Left lobe of liver (tissue), 2 donors: ENCODE measurements around the gene GPR143. TPM values are rescaled to one million over a fixed set of nuclear protein-coding genes. Genes with fewer than 3 reads are reported as not detected.

Source experiments
- ATAC-seq: fragments of 200-7000 bp; cut with Tn5 transposase; one replicate; pipeline ENCODE4 v1.9.1; 2020; ENCODE audit warnings: mild to moderate bottlenecking, moderate library complexity
- DNase-seq: peaks from one replicate; pipeline ENCODE4 v3.0.0-alpha.2; 2020; ENCODE audit warnings: low spot score
- total RNA-seq: library from RNA; stranded (reverse); gene quantifications from one replicate; pipeline ENCODE4 v1.2.1, GENCODE V29; 2021
- donor health status: DM: no; HTN: no; CAD: no; lungs with moderate emphysema.
- donor health status: DM: no; HTN: yes; CAD: no.

GPR143 gene
- total RNA-seq, 1 donor from 2014 or later = 0.78 TPM

DNA sequence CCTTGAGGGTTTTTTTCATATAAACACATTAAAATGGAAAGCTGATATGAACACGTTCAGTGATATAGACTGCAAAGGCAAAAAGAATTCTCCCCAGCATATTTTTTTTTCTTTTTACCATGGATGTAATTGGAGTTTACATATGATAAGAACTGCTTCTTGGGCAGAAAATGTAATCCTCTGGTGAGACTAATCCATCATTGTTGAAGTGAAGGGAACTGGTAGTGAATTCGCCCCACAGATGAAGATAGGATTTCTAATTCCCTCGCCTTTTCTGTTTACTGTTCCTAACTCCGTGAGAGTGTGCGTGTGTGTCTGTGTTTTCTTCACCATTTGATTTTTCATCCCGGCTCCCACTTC is 88.9 kb downstream of the GPR143 start:
- no peak for DNase-seq
- no peak for ATAC-seq

DNA sequence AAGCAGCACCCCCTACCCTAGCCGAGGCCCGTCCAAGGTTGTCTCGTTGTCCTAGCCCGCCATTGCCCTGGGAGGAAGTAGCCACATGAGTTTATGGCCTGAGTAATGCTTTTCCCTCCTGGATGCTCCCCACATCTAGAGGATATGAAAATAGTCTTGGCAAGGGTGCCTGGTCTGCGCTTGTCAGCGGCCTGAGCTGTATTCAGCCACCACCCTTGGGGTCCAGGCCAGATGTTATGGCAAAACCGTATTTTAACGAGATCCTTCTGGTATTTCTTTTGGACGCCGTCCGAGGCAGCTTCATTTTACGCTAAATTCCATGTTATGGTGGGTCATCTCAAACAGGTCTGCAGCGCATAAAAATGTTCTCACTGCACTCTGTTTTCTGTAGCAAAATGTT is 89.3 kb downstream of the GPR143 start:
- DNase-seq (no peak), ATAC-seq (no peak)

Other genes with a start within 250 kb of the GPR143 start
- 4.7 TPM for gene SHROOM2, start 20.6 kb upstream of the GPR143 start, total RNA-seq
- 0.30 TPM for gene CLDN34, start 201.5 kb upstream of the GPR143 start, total RNA-seq